ENCODE data around the gene DCUN1D3.

The DCUN1D3 gene

DNA sequence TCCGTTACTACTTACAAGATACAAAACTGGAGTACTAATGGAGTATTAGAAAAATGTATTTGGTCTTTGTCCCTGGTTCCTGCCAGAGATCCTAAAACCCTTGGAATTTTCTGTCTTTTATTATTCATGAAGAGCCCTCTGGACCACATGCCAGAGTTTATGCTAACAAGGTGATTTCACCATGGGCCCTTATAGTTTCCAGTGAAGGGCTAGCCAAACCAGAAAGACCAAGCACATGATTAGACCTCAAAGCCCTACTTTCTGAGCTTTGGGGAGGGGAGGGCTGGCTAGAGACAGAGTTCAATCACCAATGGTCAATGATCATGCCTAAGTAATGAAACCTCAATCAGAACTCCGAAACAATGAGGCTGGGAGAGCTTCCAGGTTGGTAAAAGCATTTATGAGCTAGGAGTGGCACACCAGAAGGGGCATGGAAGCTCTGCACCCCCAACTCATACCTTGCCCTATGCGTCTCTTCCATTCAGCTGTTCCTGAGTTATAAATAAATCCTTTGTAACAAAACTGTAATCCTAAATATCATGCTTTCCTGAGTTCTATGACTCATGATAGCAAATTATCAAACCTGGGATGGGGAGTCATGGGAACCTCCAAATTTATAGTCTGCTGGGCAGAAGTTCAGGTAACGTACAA is 10.4 kb downstream of the DCUN1D3 start:
- DNase-seq (ENCODE audit: low read depth in 4 of 4, low spot score in 1 of 4): no peak

DNA sequence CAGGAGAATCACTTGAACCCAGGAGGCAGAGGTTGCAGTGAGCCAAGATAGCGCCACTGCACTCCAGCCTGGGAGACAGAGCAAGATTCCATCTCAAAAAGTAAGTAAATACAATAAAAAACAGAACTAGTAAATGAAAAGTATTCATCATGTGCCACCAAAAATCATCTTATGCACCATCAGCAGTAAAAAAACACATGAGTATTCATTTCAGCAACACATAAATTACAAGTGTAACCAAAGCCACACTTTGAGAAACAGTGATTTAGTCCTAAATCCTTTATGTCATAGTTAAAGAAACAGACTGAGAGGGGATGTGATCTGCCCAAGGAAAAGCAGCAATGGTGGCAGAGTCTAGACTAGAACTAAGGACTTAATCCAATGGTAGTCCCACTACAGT is 13.0 kb downstream of the DCUN1D3 start:
- no peak for DNase-seq (ENCODE audit: low read depth in 4 of 4, low spot score in 1 of 4)

GRCh38 chr16:20886320-20886719 is 13.8 kb downstream of the DCUN1D3 start:
- DNase-seq (ENCODE audit: low read depth in 4 of 4, low spot score in 1 of 4): no peak

GRCh38 chr16:20884240-20884556 is 16.0 kb downstream of the DCUN1D3 start:
- no peak for DNase-seq (ENCODE audit: low read depth in 4 of 4, low spot score in 1 of 4)

DNA sequence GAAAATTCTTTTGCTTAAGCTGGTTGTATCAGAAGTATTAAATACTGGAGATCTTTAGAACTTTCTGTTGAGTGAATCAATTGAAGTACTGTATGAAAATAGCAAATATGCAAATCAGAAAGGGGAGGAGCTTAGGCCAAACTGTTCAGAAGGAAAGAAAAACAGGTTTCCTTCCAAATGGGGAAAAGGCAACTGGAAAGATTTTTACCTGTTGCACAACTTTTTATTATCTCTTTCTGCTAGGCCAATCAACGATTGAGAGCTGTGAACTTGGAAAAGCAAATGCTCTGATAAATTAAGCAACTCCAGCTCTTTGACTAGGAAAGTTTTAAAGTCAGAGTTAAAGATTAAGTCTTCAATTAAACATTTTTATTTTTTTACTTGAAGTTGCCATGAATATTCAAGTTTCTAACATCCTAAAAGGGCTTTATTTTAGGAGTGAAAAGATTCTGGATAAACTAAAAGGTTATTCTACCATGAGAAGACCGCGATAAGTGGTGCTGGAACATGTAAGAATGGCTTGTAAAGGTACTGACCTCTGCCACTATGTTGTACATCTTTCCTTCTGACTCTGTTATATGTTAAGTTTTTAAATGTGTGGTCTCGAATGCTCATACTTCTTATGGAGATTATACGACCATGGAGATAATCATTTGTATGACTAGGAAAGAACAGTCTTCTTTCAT is 16.5 kb downstream of the DCUN1D3 start:
- DNase-seq (ENCODE audit: low read depth in 4 of 4, low spot score in 1 of 4): no peak

DNA sequence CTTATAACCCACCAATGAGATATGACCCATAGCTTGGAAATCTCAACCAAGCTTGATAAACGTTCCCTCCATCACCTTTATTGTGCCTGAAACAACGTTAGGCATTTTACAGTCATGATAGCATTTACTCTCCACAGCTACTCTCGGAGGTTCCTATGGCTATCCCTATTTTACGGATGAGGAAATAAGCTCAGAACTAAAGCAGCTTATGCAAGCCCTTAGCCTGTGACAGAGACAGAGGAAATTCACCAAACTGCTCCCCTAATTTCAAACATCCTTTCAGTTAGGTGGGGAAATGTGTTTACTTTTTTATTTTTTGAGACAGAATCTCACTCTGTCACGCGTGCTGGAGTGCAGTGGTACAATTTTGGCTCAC is 18.7 kb downstream of the DCUN1D3 start:
- DNase-seq (ENCODE audit: low read depth in 4 of 4, low spot score in 1 of 4): no peak

- DNase-seq (ENCODE audit: low read depth in 4 of 4, low spot score in 1 of 4): no peak
Measured at GRCh38 chr16:20880867-20881502, 19.2 kb downstream of the DCUN1D3 start.

DNA sequence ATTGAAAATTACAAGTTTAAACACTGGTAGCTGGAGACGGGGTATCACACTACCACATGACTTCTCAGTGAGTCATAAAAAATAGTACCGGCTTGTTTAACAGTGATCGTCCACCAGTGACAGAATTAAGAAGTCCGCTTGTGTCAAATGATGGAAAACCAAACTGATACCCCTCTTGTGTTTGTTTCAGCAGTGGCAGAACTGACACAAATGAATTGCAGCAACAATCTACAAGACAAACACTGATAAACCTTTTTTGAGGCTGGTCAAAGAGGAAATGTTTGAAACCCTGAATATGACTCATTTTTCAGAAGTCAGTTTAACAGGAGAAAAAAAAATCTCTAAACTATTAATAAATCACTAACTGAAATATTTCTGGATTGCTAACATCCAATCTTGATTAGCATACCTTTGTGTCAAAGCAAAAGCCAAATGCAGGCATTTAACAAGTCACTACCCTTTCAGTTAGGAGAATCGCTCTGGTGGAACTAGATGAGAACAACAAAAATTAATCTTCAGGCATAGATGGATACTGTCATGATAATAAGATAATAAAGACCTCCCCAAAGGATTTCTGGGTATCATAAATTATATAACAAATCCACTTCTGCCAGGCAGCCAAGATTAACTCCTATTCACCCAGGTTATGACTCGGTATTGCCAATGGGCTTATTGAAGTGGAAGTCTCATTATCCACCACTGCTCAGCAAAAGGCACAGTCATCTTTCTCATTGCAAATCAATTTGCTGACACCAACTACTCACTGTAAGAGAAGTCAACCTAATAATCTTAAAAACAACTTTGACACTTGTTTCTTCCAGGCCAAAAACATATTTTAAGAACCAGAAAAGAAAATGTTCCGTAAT is 20.8 kb downstream of the DCUN1D3 start:
- no peak for DNase-seq (ENCODE audit: low read depth in 4 of 4, low spot score in 1 of 4)

- no peak for DNase-seq (ENCODE audit: low read depth in 4 of 4, low spot score in 1 of 4)
Measured at GRCh38 chr16:20878682-20879147, 21.4 kb downstream of the DCUN1D3 start.

GRCh38 chr16:20875355-20875650 is 24.9 kb downstream of the DCUN1D3 start:
- DNase-seq (ENCODE audit: low read depth in 4 of 4, low spot score in 1 of 4): no peak

DNA sequence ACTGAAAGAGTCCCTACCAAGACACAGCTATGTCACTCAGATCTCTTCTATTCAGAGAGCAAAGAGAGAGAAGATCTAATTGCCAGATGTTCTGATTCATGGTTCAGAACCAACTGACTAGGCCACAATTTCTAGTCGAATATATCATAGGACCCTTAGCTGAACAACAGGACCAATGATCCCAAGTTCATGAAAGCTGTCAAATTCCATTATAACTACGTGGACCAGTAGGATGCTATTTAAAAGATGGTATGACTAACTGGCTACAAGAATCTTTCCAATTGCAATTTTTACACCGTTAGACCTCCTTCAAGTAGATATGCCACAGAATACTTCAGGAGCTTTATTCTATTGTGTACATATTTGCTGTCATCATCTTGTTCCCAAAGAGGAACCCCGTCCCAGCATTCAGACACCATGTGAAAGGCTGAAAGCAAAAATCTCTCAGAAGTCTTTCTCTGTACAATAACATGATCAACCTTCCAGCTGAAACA is 26.0 kb downstream of the DCUN1D3 start:
- no peak for DNase-seq (ENCODE audit: low read depth in 4 of 4, low spot score in 1 of 4)

DNA sequence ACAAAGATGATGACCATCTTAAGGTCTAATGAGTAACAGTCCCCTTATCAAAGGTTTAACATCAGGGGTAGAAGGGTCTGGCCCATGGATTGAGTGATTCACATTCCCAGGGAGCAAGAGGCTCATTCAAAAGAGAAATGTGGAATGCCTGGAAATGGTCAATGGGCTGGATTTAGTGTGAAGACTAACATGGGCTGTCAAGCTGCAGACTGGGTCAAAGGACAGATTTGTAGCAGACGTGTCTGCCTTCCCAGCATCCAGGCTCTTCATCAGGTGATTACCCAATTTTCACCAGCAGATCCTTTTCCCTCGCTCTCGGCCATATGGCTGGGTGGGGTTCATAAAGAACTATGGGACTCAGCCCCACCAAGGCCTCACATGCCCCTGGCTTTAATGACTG is 26.8 kb downstream of the DCUN1D3 start:
- DNase-seq (ENCODE audit: low read depth in 4 of 4, low spot score in 1 of 4): no peak

GRCh38 chr16:20871941-20872815 is 28.0 kb downstream of the DCUN1D3 start:
- no peak for DNase-seq (ENCODE audit: low read depth in 4 of 4, low spot score in 1 of 4)

GRCh38 chr16:20871258-20871657 is 28.9 kb downstream of the DCUN1D3 start:
- no peak for DNase-seq (ENCODE audit: low read depth in 4 of 4, low spot score in 1 of 4)

- DNase-seq (ENCODE audit: low read depth in 4 of 4, low spot score in 1 of 4): no peak
Measured at GRCh38 chr16:20870122-20870820, 29.9 kb downstream of the DCUN1D3 start.

- DNase-seq (ENCODE audit: low read depth in 4 of 4, low spot score in 1 of 4): no peak
Measured at GRCh38 chr16:20868890-20869289, 31.3 kb downstream of the DCUN1D3 start.

DNA sequence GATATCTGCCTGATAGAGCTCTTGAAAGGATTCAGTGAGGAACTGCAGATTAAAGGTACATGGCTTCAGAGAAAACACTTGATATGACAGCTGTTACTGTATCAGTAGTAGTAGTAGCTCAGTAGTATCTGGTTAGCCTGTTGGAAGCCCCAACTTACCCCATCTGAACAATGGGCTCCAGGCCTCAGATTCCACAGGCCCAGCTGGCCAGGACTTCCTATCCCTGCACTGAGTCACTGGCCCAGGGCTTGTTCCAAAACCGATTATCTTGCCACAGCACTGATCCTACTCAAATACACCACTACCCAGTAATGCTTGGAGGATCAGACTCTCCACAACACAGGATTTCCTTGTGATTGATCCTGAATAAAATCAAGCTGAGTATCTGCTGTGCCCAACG is 32.6 kb downstream of the DCUN1D3 start:
- DNase-seq (ENCODE audit: low read depth in 4 of 4, low spot score in 1 of 4): no peak

DNA sequence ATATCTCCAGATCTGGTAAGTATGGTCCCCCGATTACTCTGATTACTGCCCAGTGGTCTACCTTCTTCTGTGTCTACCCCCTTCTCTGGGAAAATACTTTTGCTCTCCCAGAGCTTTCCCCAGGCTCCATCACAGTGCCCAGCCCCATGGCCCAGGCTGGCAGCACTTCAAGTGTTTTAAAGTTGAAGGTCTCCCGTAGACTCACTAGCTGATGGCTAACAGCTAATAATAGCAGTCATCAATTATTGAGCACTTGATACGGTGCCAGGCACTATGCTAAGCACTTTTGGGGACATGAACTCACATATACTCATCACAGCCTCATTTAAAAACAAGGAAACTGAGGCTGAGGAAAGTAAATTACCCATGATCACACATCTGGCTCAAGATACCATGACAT is 33.4 kb downstream of the DCUN1D3 start:
- DNase-seq (ENCODE audit: low read depth in 4 of 4, low spot score in 1 of 4): no peak

DNA sequence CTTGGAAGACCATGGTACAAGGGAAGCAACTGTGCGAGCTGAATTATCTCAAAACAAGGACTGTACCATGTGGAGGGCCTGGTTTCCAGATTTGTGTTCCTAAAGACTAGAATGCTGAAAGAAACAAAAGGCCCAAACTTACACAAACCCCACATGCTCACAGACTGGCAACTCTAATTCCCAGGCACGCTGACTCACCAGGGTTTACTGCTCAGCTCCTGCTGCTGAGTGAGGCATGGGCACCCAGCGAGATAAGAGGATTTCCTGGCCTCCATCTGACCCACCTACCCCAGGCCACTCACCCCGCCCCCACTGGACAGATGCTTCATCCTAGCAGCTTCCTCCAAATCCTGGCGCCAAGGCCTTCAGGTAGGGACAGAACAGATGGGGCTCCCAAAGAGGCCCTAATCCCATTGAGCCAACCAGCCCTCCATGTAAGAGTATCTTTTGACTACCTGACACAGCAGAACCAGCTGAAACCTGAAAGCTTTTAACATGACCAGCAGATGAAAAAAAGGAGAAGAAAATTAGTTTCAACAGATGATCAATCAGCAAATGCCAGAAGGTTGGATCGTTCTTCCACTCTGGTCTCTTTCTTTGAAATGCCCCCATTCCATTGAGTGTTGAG is 33.9 kb downstream of the DCUN1D3 start:
- no peak for DNase-seq (ENCODE audit: low read depth in 4 of 4, low spot score in 1 of 4)
